GM10248 (cell line): Measurements from ENCODE around the gene IMMP1L.

Experiments used
- CTCF ChIA-PET: fragments of 300-600 bp; sonication (Branson Sonifier 250); formaldehyde crosslinking; extraction: SDS; loops from one replicate; lab custom pipeline; 2021; ENCODE audit warnings: antibody characterized with exemption; lab: Yijun Ruan, JAX
- POLR2A ChIA-PET: fragments of 350-650 bp; sonication (Branson Sonifier 250); formaldehyde crosslinking; extraction: SDS; loops from one replicate; lab custom pipeline; 2020; ENCODE audit warnings: antibody characterized with exemption; lab: Yijun Ruan, JAX
- DNase-seq: peaks from one replicate; pipeline ENCODE4 v3.0.0; 2012; ENCODE audit errors: extremely low spot score
- TF ChIP-seq, protein P1 (sequence below): IDR thresholded peaks from 2 replicates; pipeline ENCODE4 v1.5.1; 2012; ENCODE audit warnings: mild to moderate bottlenecking, low read depth; ENCODE audit errors: extremely low read depth, missing control alignments, control extremely low read depth

The IMMP1L gene

DNA sequence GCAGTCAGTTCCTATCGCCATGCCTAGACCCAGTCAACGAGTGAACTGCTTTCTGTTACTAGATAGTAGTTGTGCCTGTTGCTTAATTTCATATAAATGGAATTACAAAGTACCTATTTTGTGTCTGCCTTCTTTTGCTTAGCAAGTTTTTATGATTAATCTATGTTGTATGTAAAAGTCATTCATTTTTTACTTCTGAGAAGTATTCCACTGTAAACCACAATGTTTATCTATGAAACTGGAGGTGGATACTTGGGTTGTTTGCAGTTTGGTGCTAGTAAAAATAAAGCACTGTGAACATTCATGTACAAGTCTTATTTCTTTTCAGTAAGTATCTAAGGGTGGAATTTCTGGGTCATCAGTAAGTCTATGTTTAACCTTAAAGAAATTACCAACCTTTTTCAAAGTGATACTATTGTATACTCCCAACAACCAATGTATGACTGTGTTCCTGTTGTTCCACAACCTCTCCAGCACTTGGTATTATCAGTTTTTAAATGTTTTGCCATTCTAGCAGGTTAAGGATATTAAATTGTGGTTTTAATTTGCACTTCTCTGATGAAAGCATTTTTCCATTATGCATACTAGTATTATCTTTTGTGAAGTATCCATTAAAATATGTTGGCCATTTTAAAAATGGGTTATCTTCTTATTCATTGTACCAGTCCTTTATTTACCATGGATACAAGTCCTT is 71.5 kb downstream of the IMMP1L start:
- DNase-seq, result no peak
- POLR2A ChIA-PET, result no interaction called here
- CTCF ChIA-PET, result no interaction called here
- TF ChIP-seq, protein P1, sequence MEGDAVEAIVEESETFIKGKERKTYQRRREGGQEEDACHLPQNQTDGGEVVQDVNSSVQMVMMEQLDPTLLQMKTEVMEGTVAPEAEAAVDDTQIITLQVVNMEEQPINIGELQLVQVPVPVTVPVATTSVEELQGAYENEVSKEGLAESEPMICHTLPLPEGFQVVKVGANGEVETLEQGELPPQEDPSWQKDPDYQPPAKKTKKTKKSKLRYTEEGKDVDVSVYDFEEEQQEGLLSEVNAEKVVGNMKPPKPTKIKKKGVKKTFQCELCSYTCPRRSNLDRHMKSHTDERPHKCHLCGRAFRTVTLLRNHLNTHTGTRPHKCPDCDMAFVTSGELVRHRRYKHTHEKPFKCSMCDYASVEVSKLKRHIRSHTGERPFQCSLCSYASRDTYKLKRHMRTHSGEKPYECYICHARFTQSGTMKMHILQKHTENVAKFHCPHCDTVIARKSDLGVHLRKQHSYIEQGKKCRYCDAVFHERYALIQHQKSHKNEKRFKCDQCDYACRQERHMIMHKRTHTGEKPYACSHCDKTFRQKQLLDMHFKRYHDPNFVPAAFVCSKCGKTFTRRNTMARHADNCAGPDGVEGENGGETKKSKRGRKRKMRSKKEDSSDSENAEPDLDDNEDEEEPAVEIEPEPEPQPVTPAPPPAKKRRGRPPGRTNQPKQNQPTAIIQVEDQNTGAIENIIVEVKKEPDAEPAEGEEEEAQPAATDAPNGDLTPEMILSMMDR, result no peak

DNA sequence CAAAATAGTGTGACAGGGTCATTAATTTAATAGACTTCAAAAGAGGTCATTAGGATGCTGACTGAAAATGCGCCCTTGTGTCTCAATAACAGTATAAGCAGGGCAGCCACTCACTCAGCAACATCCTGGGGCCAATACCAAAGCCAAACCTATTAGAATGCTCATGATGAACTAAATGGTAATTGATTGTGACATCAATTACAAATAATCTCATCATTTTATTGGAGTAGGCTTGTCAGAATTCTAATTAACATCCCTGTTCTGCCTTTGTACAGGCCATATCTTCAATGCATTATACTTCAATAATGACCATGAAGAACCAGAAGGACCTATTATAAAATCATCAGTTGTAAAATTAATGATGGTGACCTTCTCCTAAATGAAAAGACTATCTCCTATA is 75.6 kb downstream of the IMMP1L start:
- TF ChIP-seq, protein P1, result no peak
- no peak for DNase-seq
- ChIA-PET POLR2A (no interaction called here), CTCF (no interaction called here)

DNA sequence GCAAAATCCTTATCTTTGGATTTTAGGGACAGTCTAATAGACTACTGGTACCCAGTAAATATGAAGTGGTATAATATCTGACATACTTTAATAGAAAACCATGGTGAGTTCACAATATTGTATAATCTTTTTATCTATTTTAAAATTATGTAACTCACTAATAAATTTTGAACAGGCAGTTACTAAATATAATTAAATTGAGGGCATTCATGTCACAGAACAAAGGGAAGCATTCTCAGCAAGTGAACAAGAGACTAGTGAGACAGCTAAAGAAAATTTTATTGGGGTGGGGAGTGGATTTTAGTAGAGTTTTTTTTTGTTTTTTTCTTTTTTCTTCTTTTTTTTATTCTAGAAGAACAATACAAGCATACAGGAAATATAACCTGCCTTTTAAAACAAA is 84.8 kb downstream of the IMMP1L start:
- CTCF ChIA-PET, result interaction anchor here (1.8 to 2.5 kb wide), 2 partner anchors 10 to 533 kb away, joined by 4 to 8 read pairs; no protein-coding TSS in a partner anchor
- POLR2A ChIA-PET, result no interaction called here
- no peak for DNase-seq
- TF ChIP-seq, protein P1, result no peak

DNA sequence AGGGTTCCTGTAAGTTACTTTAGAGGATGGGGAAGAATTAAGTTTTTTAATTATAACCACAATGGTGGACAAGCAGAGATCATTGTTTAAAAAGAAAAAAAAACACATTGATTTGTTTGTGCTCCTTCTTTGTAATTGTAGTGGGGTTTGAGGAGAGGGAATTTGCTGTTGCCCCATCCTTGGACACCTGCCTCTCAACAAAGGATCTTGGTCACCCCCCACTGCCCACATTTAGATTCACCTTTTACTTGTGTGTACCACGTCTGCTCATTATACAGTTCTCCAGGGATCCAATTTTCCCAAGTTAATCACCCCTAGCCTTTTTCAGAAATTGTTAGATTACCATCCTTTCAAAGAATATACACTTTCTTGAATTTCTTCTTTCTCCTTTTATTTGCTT is 86.7 kb downstream of the IMMP1L start:
- ChIA-PET POLR2A (no interaction called here), CTCF (no interaction called here)
- TF ChIP-seq, protein P1, result no peak
- DNase-seq, result no peak

DNA sequence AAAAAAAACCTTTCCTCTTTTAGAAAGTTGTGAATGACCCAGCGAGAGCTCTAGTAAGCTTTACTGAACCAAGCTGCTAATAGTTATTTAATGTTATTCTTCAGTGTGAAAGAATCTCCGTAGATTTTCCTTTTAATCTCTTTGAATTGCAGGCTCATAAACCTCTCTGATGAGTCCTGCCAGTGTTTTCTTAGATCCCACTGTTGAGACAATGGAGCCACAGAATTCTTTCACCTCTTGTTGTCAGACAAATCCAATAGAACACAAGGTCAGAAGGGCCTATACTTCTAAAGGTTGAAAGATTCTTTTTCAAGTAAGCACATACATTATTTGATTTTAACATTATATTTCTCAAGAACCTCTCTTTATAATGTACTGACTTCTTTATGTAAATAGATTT is 87.6 kb downstream of the IMMP1L start:
- ChIA-PET CTCF (interaction anchor here (1.1 kb wide), 1 partner anchor 15 kb away, joined by 3 read pairs; no protein-coding TSS in a partner anchor), POLR2A (no interaction called here)
- TF ChIP-seq, protein P1, result no peak
- DNase-seq, result no peak

DNA sequence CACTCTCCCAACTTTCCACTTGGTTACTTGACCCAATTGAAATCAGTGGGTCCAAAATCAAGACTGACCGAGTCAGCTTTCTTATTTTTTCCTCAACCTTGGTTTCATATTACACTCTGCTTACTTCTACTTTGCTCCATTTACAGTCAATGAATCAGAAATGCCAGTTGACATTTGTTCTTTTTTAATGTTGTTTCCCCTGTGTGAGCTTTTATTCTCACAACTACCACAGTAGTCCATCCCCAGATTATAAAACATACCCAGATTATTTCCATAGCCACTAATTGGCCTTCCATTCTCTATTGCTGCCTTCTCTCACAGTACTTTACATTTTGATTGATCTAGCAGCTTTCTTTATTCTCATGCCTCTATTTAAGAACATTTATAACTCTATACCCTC is 89.8 kb downstream of the IMMP1L start:
- CTCF ChIA-PET, result interaction anchor here (0.9 kb wide), 1 partner anchor 9 kb away, joined by 4 read pairs; no protein-coding TSS in a partner anchor

More for the DNA sequence above, 89.8 kb downstream of the IMMP1L start:
- DNase-seq, result no peak
- POLR2A ChIA-PET, result no interaction called here
- TF ChIP-seq, protein P1, result no peak
